ENCODE results near the gene API5.
A peak's percentile ranks its signal among the peaks of the same experiment; 100 is the strongest.
"Not testable (repeated sequence)": the region's sequence is repeated elsewhere in the genome, so short reads cannot be mapped to it uniquely, and the experiment has no call there.

Gene API5

DNA sequence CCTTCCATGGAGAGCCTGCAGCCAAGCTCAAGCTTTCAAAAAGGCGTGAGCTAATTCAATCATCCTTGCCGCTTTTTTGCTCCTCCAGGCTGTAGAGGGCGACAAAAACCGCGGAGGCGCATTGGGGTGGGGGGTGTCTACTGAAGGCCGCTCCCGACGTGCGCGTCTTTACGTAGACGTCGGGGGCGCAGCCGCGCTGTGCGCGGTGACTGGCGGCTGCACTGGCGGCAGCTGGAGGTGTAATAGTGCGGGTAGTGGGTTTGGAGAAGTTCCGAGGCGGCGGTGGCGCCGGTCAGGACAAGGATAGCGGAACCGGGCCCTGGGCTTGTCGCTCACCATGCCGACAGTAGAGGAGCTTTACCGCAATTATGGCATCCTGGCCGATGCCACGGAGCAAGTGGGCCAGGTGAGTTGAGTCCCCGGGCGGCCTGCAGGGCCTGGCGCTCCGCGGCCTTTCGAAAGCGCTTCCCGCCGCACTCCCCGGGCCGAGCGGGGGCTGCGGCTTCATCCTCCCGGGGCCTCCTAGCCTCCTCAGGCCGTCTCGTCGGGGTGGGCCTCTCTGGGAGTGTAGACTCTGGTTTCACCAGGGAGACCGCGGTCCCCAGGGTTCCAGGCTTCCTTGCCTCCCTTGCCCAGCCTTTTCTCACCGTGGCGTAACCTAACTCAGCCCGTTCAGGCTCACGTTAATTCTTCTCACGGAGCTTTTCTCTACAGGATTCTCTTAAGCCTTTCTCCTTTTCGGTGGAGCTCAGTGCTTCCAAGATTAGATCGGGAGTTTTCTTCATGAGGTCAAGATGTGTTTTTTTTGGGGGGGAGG is at the start of gene API5:
TSS of gene API5 (plus strand) at position 206 of the 817 bp plus-strand sequence. CDS start at position 338, 132 bp downstream.
- DNase-seq (ENCODE audit: low spot score), result peak; percentile 94

DNA sequence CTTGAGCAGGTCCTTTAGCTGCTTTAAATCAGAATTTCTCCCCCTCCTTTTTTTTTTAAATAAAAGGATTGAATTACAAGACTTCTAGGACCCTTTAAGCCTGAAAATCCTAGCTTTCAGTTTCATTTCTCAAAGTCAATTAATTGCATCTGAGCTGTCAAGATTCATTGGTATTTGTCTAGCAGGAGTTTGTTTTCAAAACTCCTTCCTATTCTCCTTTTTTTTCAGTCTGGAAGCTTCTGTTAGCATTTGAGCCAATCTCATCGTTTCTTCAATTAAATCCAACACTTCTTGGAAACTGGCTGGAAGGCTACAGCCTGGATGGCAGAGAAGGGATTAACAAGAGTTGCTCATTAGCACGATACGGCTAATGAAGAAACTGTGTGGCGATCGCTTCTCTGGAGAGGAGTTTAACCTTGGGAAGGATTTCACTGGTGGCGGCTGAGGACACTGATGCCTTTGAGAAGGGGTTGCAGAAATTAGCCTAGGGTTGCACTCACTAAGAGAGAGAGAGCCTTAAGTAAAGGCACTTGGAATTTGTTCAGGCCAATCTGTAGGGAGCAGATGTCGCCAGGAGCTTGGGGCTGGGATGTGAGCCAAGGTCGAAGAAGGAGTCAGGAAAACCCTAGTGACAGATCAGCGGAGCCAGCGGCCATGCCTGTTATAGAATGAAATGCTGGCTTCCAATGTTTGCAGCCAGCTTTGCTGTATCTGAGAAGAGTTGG is 43.8 kb upstream of the API5 start:
- no peak for DNase-seq (ENCODE audit: low spot score)

DNA sequence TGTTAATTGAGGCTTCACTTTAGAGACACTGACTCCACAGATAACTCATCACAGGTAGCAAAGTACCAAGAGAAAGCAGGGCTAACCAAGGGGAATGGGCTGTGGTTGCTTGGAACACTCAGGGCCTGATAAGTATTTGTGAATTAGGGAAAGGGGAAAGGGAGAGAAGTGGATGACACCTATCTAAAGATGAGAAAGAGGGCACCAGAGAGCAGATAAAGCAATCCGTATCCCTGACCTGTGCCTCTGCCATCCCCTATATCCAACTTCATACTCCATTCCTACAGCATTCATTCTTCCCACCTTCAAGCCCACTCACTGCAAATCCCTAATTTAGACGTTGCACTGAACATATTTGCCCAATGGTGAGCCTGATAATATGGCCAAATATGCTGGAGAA is 43.0 kb upstream of the API5 start:
- no peak for DNase-seq (ENCODE audit: low spot score)

DNA sequence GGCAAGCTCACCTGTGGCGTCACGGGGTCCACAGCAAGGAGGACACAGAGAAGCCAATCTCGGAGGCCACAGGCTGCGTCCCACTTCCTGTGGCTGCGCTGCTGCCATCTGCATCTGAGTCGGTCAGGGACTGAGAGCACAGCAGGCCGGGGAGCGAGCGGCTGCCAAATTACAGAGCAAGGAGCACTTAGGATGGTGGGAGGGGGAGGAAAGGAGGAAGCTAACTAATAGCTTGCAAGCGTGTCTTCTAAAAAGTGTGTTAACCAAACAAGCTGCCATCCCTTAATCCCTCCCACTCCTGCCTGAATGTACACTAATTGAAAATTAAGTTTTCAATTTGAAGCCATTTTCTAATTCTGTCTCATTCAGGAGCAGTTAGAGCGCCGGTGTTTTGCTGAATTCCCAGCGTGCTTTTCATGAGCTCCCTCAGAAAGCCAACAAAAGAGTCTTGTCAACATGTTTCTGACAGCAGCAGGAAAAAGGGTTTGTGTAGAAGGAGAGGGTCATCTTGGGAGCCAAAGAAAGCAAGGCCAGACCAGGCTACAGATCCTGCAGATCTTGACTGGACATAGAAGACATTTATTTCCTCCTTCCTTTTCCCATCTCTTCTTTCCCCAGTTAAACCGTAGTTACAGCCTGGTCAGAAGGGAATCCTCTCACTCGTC is 42.4 kb upstream of the API5 start:
- DNase-seq (ENCODE audit: low spot score), result no peak

DNA sequence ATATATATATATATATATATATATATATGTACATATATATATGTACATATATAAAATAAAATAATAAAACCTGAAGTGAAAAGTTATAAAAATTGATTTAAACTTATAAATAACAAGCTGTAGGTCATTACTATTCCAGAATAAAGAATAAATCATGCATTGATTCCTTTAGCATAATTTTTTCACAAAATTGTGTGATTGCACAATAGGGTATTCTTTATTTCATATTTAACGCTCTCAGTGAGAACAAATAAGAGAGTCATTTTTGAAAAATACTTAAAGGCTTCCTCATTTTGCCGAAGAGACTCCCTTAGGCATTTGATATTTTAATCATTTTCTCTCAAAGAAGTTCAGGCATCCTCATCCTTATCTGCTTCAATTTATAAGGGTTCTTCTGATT is 41.3 kb upstream of the API5 start:
- no peak for DNase-seq (ENCODE audit: low spot score)

DNA sequence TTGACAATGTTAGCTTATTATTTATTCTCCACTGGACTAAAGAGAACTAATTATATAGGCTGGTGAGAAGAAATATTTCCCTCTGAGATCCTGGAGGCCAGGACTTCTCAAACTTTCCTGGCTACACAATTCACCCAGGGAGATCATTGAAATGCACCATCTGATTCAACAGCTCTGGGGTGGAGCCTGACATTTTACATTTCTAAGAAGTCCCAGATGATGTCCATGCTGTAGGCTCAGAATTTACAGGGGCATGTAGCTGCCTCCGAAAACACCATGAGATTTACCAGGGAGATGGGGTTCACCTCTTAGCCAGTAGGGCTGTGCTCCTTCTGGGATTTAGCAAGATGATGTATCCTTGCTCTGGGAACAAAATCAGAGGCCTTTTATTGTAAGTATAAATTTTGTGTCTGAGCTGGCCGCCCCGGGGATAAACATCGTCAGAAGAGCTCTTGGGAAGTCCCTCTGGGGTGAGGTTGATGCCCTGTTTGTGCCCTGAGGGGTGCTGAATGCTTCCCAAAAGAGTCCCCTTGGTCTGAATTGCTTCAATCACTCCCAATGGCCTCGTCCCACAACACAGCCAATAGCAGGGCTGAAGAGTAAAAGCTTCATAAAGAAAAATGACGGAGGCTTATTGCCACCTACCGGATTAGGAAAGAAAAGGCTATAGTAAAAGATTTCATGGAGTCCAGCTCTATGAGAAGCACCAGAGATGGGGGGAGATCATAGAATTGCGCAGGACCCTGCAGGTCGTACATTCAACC is 33.4 kb upstream of the API5 start:
- DNase-seq (ENCODE audit: low spot score), result peak; percentile 39

DNA sequence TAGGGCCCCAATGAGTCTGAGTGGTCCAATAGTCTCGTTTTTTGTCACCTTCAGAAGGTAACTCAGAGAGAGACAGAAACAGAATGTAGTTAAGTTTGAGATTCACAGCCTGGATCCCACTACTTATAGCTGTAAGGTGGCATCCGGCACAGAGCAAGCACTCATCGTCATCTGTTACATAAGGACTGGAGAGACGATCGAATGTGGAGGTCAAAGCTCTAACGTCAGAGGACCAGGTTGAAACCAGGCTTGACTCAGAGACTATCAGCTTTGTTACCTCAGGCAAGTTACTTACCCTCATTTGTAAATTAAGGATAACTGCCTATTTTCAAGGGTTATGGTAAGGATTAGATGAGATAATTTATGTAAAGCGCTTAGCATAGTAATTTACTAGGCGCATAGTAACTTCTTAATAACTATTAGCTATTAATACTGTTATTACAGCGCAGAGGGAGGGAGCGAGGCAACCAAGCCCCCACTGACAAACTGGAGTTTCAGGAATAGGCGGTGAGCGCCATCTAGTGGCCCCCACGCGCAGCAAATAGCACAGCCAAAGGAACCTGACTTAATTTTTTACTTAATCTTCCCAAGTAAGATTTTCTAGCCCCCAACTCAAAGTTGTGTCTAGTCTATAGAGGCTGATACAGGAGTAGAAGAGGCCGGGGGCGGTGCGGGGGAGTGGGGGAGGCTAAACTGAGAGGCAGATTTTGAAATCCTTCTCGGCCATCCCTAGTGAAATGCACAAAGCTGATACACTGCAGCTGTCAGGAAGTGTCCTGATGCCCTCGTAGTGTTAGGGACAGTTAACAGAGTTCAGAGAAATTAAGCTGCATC is 29.0 kb upstream of the API5 start:
- peak; percentile 48 for DNase-seq (ENCODE audit: low spot score)

DNA sequence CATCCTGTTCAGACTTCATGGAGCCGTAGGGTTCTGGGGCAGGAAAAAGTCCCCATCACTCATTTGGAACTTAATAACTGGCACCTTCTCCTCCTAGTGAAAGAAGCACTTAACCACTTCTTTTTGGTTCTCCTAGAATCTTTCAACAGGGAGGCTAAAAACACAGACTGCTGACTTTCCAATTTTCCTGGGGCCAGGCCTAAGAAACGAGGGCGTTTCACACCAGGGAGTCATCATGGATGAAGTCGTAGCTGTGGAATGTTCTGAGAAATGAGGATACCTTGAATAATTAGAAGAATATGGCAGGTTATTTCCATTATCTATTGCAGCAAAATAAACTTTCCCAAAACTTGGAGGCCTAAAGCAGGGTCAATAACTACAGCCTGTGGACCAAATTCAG is 26.0 kb upstream of the API5 start:
- DNase-seq (ENCODE audit: low spot score), result peak; percentile 26

DNA sequence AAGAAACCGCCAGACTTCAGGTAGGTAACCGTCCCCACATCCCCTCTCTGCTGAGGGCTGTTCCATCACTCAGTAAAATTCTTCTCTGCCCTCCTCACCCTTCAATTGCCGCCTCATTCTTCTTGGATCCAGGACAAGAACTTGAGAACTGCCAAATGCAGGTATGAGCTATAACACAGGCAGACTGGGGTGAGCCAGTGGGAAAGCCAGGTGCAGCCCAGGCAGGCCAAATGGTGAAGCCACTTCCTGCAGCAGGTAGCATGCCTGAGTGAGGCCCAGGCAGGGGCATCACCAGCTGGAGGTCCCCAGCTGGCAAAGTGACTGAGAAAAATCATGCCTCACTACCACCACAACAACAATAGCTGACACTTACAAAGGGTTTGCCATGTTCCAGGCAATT is 22.4 kb upstream of the API5 start:
- DNase-seq (ENCODE audit: low spot score), result no peak

DNA sequence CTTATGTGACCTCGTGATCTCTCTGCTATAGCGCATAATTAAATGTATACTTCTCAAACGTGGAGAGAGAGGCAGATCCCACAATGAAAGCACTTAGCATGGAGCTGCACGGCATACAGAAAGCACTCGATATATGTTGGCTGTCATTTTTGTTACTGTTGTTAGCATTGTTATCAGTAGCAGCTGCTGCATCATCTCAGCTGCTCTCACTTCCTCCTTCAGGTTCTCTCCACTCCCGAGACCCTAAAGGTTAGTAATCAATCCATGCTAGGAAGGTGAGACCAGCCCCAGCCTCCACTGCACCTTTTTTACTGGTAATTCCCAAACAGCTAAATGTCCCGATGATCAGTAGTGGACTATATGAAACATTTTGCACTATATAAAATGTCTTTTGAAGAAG is 13.4 kb upstream of the API5 start:
- DNase-seq (ENCODE audit: low spot score), result no peak

DNA sequence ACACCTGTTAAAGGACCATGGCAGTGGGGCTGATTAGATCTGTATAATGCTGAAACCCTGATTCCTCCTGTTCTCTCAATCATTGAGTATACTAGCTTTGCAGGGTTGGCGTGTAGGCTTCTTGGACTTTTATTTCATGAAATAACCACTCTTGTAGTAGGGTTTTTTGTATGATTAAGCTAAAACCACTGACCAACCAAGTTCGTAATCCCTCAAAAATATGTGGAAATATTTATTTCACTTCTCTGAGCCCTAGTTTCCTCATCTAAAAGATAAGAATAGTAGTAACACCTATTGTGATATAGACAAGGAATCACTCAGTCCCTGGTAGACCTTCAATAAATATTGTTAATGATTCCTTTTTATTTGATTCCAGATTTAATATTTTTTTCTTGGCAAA is 4.2 kb downstream of the API5 start:
- DNase-seq (ENCODE audit: low spot score), result no peak

DNA sequence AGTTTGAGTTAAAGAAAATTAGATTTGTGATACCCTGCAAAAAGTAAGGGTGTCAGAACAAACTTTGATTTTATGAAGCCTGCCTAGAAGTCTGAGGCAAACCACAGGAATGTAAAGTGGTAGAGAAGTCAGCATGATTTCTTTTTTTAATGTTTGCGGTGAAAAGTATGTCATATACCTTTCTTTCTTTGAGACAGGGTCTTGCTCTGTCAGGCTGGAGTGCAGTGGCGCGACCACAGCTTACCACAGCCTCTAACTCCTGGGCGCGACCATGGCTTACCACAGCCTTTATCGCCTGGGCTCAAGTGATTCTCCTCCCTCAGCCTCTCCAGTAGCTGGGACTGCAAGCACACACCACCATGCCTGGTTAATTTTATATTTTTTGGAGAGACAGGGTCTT is 4.7 kb downstream of the API5 start:
- peak; percentile 59 for DNase-seq (ENCODE audit: low spot score)

DNA sequence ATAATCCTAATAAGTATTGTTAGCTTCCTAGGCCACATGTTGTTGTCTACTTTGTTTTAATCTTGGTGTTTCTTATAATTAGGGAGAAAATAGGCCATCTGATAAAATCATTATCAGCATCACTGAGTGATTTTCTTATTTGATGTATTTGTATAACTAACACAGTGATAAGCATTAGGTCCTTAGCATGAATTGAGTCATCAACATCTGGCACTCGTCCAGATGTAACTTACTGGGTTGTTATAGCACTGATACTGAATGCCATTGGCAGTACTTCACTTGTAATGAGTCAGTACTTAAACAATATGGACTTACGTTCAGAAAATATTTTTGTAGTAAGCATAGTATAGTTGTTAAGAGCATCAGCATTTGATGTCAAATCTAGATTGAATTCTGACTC is 16.2 kb downstream of the API5 start:
- DNase-seq (ENCODE audit: low spot score), result peak; percentile 86

DNA sequence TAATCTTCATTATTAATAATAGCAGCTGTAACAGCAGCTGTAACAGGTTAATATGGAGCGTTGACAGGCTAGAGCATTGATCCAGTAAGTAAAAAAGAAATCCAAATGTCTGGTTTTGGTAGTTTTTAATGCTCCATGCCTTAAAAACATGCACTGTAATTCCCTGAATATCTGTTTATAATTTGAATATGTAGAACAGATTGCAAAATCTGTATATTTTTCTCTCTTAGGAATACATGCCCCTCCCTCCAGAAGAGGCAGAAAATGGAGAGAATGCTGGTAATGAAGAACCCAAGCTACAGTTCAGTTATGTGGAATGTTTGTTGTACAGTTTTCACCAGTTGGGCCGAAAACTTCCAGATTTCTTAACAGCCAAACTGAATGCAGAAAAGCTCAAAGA is 16.7 kb downstream of the API5 start:
- no peak for DNase-seq (ENCODE audit: low spot score)

DNA sequence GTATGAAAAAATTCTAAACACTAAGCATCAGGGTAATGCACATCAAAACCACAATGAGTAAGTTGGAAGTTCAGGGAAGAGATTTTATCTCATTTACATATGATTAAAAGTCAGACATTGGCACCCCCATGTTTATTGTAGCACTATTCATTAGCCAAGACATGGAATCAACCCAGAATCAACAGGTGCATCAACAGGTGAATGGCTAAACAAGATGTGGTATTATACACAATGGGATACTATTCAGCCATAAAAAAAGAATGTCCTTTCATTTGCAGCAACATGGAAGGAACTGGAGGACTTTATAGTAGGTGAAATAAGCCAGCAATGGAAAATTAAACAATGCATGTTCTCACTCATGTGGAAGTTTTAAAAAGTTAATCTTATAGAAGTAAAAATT is 29.4 kb downstream of the API5 start:
- DNase-seq (ENCODE audit: low spot score), result no peak

DNA sequence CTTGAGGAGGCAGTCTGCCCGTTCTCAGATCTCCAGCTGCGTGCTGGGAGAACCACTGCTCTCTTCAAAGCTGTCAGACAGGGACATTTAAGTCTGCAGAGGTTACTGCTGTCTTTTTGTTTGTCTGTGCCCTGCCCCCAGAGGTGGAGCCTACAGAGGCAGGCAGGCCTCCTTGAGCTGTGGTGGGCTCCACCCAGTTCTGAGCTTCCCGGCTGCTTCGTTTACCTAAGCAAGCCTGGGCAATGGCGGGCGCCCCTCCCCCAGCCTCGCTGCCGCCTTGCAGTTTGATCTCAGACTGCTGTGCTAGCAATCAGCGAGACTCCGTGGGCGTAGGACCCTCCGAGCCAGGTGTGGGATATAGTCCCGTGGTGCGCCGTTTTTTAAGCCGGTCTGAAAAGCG is 39.6 kb downstream of the API5 start:
- DNase-seq (ENCODE audit: low spot score), result not testable (repeated sequence)

DNA sequence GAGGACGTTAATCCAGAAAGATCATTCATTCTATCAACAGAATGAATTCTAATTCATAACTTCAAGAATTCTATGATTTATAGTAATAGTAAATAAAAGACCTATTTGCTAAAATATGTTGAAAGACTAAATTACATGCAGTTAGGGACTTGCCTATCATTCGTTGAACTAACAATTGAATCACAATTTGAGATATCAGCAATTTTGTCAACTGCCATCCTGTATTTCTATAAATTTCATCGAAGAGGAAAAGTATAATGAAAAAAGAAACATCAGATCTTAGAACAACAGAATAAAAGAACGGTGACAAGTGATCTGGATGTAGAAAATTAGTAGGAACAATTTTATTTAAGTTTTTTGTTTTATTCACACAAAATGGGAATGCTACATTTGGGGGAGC is 42.5 kb downstream of the API5 start:
- no peak for DNase-seq (ENCODE audit: low spot score)

DNA sequence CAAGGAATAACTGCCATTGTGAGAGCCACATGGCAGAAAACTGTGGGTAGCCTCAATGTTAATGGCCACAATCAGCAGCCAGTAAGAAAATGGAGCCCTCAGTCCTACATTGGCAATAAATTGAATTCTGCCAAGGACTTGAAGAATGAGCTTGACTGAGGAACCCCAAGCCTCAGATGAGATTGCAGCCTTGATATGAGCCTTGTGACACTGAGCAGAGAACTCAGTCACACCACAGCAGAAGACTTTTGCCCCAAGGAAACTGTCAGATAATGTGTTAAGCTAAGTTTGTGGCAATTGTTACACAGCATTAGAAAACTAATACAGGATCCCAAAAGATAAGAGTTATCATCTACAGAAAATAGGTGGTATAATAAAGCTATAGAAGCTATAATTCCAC is 44.5 kb downstream of the API5 start:
- no peak for DNase-seq (ENCODE audit: low spot score)

DNA sequence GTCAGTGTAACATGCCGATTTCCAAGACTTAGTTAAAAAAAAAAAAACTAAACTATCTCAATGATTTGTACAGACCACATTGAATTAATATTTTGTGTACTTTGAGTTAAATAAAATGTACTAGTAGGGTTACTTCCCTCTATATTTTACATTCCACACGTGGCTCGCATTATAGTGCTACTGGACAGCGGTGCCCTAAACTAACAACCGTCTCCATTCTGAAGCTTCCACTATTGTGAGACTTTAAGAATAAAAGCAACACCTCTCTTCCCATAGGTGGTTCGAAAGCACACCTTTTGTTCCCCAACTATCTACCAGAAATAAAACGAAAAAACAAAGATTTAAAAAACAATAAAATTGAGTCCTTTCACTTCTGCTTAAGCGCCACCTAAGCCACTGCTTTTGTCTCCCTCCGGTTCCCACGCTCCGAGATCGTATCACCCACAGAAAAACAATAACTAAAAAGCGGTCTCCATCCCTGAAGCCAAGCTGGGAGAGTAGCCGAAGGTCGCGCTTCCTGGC is 46.5 kb downstream of the API5 start:
- no peak for DNase-seq (ENCODE audit: low spot score)

DNA sequence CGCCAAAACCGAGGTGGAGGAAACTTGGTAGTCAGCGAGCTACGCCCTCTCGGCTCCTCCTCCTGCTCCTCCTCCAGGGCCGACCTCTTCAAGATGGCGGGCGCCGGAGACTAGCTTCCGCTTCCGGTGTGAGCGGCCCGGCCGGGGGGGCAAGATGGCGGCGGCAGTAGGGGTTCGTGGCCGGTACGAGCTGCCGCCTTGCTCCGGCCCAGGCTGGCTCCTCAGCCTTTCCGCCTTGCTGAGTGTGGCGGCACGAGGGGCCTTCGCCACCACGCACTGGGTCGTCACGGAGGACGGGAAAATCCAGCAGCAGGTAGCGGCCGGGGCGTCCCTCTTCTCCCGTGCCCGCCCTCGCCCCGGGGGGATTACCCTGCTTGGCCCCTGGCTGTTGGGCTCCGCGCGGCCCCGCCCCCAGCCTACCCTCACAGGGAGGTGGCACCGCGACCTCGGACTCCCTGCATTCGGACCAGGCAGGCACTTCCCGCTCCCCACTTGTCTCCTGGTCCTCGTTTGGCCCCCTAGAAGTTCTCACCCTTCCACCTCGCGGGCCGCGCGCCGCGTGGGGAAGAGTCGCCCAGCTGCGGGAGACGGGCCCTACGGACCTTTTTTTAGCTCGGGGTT is 47.1 kb downstream of the API5 start, which contains the start of gene TTC17:
TSS of gene TTC17 (plus strand) at position 120 of the 621 bp plus-strand sequence. CDS start at position 155, 35 bp downstream.
- peak; percentile 95 for DNase-seq (ENCODE audit: low spot score)

All from kidney tubule cell (primary cell).